Left ventricle myocardium inferior (tissue), 1 donor: ENCODE measurements around the gene EPB41L4A. TPM values are rescaled to one million over a fixed set of nuclear protein-coding genes. Genes with fewer than 3 reads are reported as not detected.

Experiments used
- DNase-seq: peaks from one replicate; pipeline ENCODE4 v3.0.0-alpha.2; 2020
- H3K27ac ChIP-seq: fragments of 200-600 bp; replicated peaks from 2 replicates; pipeline ENCODE4 v1.8.0; 2021
- H3K27me3 ChIP-seq: fragments of 200-600 bp; 2 replicates; pipeline ENCODE4 v1.8.0; 2021; ENCODE audit warnings: low read depth
- H3K36me3 ChIP-seq: fragments of 200-600 bp; 2 replicates; pipeline ENCODE4 v1.8.0; 2021
- H3K4me1 ChIP-seq: fragments of 200-600 bp; 2 replicates; pipeline ENCODE4 v1.8.0; 2021
- H3K4me3 ChIP-seq: fragments of 200-600 bp; 2 replicates; pipeline ENCODE4 v1.8.0; 2021; ENCODE audit warnings: mild to moderate bottlenecking, moderate library complexity
- H3K9me3 ChIP-seq: fragments of 200-600 bp; replicated peaks from 2 replicates; pipeline ENCODE4 v1.8.0; 2021
- intact Hi-C: fragments of 100-400 bp; cut with micrococcal nuclease; formaldehyde crosslinking; loops from one replicate; pipeline ENCODE4 v1.11.0; 2022
- total RNA-seq: library from RNA; stranded (reverse); fragmentation: NEBNext Ultra II Directional; extraction: Animal tissue kit (Norgen Biotek cat#: 25700); gene quantifications from one replicate; pipeline ENCODE4 v1.2.1, GENCODE V29; 2021
- TF ChIP-seq, protein P1 (sequence below): fragments of 200-600 bp; IDR thresholded peaks from 2 replicates; pipeline ENCODE4 v1.8.0; 2021; ENCODE audit warnings: antibody characterized with exemption, mild to moderate bottlenecking, borderline replicate concordance
- donor health status: DM: no; HTN: yes; CAD: no; lungs with severe emphysema.

Gene EPB41L4A
- total RNA-seq, 1 donor from 2014 or later: 17.8 TPM

- DNase-seq: no peak
- H3K9me3 ChIP-seq: peaks cover 8% of the 10 kb centered on the region
- H3K27me3 ChIP-seq: no peaks in the 10 kb centered on the region
- TF ChIP-seq, protein P1, sequence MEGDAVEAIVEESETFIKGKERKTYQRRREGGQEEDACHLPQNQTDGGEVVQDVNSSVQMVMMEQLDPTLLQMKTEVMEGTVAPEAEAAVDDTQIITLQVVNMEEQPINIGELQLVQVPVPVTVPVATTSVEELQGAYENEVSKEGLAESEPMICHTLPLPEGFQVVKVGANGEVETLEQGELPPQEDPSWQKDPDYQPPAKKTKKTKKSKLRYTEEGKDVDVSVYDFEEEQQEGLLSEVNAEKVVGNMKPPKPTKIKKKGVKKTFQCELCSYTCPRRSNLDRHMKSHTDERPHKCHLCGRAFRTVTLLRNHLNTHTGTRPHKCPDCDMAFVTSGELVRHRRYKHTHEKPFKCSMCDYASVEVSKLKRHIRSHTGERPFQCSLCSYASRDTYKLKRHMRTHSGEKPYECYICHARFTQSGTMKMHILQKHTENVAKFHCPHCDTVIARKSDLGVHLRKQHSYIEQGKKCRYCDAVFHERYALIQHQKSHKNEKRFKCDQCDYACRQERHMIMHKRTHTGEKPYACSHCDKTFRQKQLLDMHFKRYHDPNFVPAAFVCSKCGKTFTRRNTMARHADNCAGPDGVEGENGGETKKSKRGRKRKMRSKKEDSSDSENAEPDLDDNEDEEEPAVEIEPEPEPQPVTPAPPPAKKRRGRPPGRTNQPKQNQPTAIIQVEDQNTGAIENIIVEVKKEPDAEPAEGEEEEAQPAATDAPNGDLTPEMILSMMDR: no peak
- no peaks in the 10 kb centered on the region for H3K36me3 ChIP-seq
- no peaks in the 10 kb centered on the region for H3K4me1 ChIP-seq
- intact Hi-C loops: no loop called here
- no peak overlapping the region for H3K27ac ChIP-seq
- H3K4me3 ChIP-seq: no peak overlapping the region
Measured at GRCh38 chr5:112125903-112126302, 293.2 kb downstream of the EPB41L4A start.

DNA sequence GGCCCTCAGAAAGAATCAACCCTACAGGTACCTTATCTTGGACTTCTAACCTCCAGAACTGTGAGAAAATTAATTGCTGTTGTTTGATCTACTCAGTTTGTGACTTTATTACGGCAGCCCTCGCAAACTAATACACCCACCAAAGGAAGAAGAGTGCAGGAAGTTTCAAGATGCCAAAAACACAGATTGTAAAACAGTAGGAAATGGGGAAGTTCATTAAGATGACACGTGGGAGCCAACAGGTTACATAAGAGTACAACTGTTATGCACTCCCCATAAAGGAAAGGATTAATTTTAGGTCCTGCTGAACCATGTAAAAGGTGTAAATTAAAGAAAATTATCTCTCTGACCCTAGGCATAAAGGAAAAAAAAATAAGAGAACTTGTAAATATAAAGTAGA is 294.3 kb downstream of the EPB41L4A start:
- TF ChIP-seq, protein P1: no peak
- intact Hi-C loops: no loop called here

DNA sequence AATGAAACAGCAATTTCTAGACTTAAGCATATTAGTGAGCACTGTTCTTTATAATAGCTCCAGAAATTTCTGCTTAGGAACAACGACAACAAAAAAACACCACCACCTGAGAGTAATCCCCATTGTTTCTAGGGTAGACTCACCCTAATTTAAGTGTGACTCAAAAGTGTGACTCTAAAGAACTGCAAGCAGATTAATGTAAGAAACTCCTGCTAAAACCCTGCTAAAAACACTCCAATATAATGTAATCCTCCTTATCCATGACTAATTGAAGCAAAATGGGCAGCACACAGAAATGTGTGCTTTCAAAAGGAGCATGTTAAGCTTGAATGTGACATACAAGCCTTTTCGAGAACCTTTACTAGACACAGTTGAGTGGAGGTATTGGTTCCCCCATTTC is 296.0 kb downstream of the EPB41L4A start:
- H3K27ac ChIP-seq: no peak overlapping the region
- no peak for DNase-seq
- intact Hi-C loops: no loop called here
- peaks cover 15% of the 10 kb centered on the region for H3K9me3 ChIP-seq
- no peaks in the 10 kb centered on the region for H3K27me3 ChIP-seq
- no peak overlapping the region for H3K4me3 ChIP-seq
- TF ChIP-seq, protein P1: no peak
- no peaks in the 10 kb centered on the region for H3K4me1 ChIP-seq
- no peaks in the 10 kb centered on the region for H3K36me3 ChIP-seq

More for the DNA sequence above, 294.3 kb downstream of the EPB41L4A start:
- Histone ChIP-seq H3K4me1 (no peaks in the 10 kb centered on the region), H3K4me3 (no peak overlapping the region), H3K36me3 (no peaks in the 10 kb centered on the region), H3K27me3 (no peaks in the 10 kb centered on the region), H3K27ac (no peak overlapping the region), H3K9me3 (peaks cover 15% of the 10 kb centered on the region)
- DNase-seq: no peak

DNA sequence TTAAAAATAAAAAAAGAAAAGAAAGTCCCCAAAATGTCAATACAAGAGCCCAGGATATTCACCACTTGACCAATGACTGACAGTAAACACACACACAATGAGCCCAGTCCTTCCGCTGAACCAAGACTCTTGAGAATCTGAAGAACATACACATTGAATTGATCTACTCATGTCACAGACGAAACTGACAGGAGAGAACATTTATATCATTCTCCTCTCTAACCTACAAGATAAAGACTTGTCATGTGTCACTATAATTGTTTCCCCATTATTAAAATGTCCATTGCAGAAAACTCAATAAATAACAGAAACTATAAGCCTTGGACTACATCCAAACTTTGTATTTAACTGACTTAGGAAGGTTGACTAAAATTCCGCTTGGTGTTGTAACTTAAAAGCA is 296.7 kb downstream of the EPB41L4A start:
- H3K9me3 ChIP-seq: peaks cover 15% of the 10 kb centered on the region
- no peaks in the 10 kb centered on the region for H3K36me3 ChIP-seq
- TF ChIP-seq, protein P1: no peak
- no peak overlapping the region for H3K27ac ChIP-seq
- intact Hi-C loops: no loop called here
- no peak for DNase-seq
- no peaks in the 10 kb centered on the region for H3K27me3 ChIP-seq
- no peak overlapping the region for H3K4me3 ChIP-seq
- H3K4me1 ChIP-seq: no peaks in the 10 kb centered on the region

- DNase-seq: no peak
- Histone ChIP-seq H3K36me3 (no peaks in the 10 kb centered on the region), H3K4me3 (no peak overlapping the region), H3K9me3 (peaks cover 15% of the 10 kb centered on the region), H3K4me1 (no peaks in the 10 kb centered on the region), H3K27ac (no peak overlapping the region), H3K27me3 (no peaks in the 10 kb centered on the region)
- intact Hi-C loops: no loop called here
- TF ChIP-seq, protein P1: no peak
Measured at GRCh38 chr5:112121258-112121657, 297.8 kb downstream of the EPB41L4A start.

- no peak overlapping the region for H3K27ac ChIP-seq
- H3K4me3 ChIP-seq: no peak overlapping the region
- TF ChIP-seq, protein P1: no peak
- H3K36me3 ChIP-seq: no peaks in the 10 kb centered on the region
- H3K9me3 ChIP-seq: peaks cover 15% of the 10 kb centered on the region
- H3K27me3 ChIP-seq: no peaks in the 10 kb centered on the region
- intact Hi-C loops: no loop called here
- H3K4me1 ChIP-seq: no peaks in the 10 kb centered on the region
- DNase-seq: no peak
Measured at GRCh38 chr5:112119969-112120368, 299.1 kb downstream of the EPB41L4A start.
